ENCODE results near the gene CNTFR.

DNA sequence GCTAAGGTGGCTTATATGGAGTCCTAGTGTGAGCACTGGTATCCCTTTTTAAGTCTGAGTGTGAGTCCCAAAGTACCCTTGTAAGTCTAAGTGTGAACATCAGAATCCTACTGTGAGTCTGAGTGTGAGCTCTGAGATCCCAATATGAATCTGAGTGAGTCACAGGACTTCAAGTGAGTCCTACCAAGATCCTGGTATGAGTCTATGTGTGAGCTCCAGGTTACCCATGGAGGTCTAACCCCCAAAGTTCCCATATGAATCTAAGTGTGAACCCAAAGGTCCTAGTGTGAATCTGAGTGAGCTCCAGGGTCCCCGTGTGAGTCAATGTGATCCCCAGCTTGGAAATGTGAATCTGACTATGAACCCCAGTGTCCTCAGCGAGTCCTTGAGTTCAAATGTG is 2.3 kb downstream of the CNTFR start:
- TF ChIP-seq POLR2AphosphoS5 (IDR thresholded peaks at IDR 0.05) (no peak), POLR2A (IDR thresholded peaks at IDR 0.05) (no peak)
- TF ChIP-seq, protein P1, sequence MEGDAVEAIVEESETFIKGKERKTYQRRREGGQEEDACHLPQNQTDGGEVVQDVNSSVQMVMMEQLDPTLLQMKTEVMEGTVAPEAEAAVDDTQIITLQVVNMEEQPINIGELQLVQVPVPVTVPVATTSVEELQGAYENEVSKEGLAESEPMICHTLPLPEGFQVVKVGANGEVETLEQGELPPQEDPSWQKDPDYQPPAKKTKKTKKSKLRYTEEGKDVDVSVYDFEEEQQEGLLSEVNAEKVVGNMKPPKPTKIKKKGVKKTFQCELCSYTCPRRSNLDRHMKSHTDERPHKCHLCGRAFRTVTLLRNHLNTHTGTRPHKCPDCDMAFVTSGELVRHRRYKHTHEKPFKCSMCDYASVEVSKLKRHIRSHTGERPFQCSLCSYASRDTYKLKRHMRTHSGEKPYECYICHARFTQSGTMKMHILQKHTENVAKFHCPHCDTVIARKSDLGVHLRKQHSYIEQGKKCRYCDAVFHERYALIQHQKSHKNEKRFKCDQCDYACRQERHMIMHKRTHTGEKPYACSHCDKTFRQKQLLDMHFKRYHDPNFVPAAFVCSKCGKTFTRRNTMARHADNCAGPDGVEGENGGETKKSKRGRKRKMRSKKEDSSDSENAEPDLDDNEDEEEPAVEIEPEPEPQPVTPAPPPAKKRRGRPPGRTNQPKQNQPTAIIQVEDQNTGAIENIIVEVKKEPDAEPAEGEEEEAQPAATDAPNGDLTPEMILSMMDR (IDR thresholded peaks at IDR 0.05), result no peak
